K562 (cell line): ENCODE measurements around the gene MCAM. TPM values are rescaled to one million over a fixed set of nuclear protein-coding genes. Genes with fewer than 3 reads are reported as not detected.

Source experiments
- ATAC-seq: fragments of 200-7000 bp; cut with Tn5 transposase; 3 replicates; pipeline ENCODE4 v1.9.1; 2020; ENCODE audit warnings: moderate library complexity
- BruUV-seq: library from RNA; stranded (reverse); fragments of 400-500 nt; replicated peaks from 2 replicates; lab custom pipeline; 2021; lab: Mats Ljungman, UMichigan
- CTCF ChIA-PET: fragments of 300-600 bp; formaldehyde crosslinking; extraction: SDS; loops from one replicate; lab custom pipeline; 2021; ENCODE audit warnings: low intra/inter-chr PET ratio; lab: Yijun Ruan, JAX
- POLR2A ChIA-PET: fragments of 300-600, 350-650 bp; sonication (Branson Sonifier 250); formaldehyde crosslinking; extraction: SDS; loops from one replicate; lab custom pipeline; 2021; ENCODE audit warnings: antibody characterized with exemption, inconsistent platforms; lab: Yijun Ruan, JAX
- DNase-seq, 4 experiments: peaks; one replicate each; pipeline versions ENCODE4 v3.0.0 to v3.0.0-alpha.2; 2011 to 2018; ENCODE audit warnings: low spot score in 3 of 4, mixed read lengths in 3 of 4; ENCODE audit errors: extremely low read depth in 1 of 4
- FAIRE-seq: peaks from 2 replicates; lab custom pipeline; 2011; peaks lifted over from hg19 to GRCh38; lab: Jason Lieb, UNC
- H2AFZ ChIP-seq: 2 replicates; pipeline ENCODE4 v1.6.0; 2011; ENCODE audit warnings: low read depth, low read length, control low read depth, inconsistent platforms
- H3K27ac ChIP-seq: fragments of 200-600 bp; 3 replicates; pipeline ENCODE4 v1.8.0; 2011; ENCODE audit warnings: low read depth, mild to moderate bottlenecking, control low read depth, inconsistent platforms, low read length, moderate library complexity, mixed read lengths; ENCODE audit errors: extremely low read depth
- H3K27me3 ChIP-seq, 2 experiments: fragments of 300-600 bp in 1 of 2; 2 replicates in 1 of 2; 3 replicates in 1 of 2; pipeline versions ENCODE4 v1.6.0 to v1.8.0; 2011; ENCODE audit warnings: inconsistent platforms in 2 of 2, low read length in 2 of 2, mild to moderate bottlenecking in 1 of 2, mixed read lengths in 1 of 2, moderate library complexity in 1 of 2; ENCODE audit not compliant: control insufficient read depth in 2 of 2, insufficient read depth in 2 of 2
- H3K36me3 ChIP-seq: fragments of 300-600 bp; 3 replicates; pipeline ENCODE4 v1.8.0; 2011; ENCODE audit warnings: mild to moderate bottlenecking, low read length, inconsistent platforms; ENCODE audit not compliant: control insufficient read depth, insufficient read depth
- H3K4me1 ChIP-seq, 2 experiments: fragments of 200-600 bp in 1 of 2; replicated peaks in 1 of 2; 2 replicates in 1 of 2; 3 replicates in 1 of 2; pipeline versions ENCODE4 v1.5.1 to v1.8.0; 2011; ENCODE audit warnings: inconsistent platforms in 2 of 2, low read length in 2 of 2, mild to moderate bottlenecking in 1 of 2, mixed read lengths in 1 of 2, moderate library complexity in 1 of 2; ENCODE audit not compliant: control insufficient read depth in 2 of 2, insufficient read depth in 2 of 2
- H3K4me2 ChIP-seq: 2 replicates; pipeline ENCODE4 v1.6.1; 2011; ENCODE audit warnings: low read length, control low read depth, inconsistent platforms, mixed read lengths; ENCODE audit not compliant: insufficient read depth
- H3K4me3 ChIP-seq: fragments of 200-600 bp; sonication (generic), shearing (Covaris generic); 2 replicates; pipeline ENCODE4 v1.5.1; 2016; ENCODE audit warnings: control low read depth, inconsistent platforms
- H3K79me2 ChIP-seq: fragments of 200-600 bp; 3 replicates; pipeline ENCODE4 v1.8.0; 2011; ENCODE audit warnings: low read length, inconsistent platforms; ENCODE audit not compliant: control insufficient read depth, insufficient read depth
- H3K9ac ChIP-seq, 2 experiments: 2 replicates each; pipeline versions ENCODE4 v1.6.0 to v1.6.1; 2011; ENCODE audit warnings: low read depth in 2 of 2, low read length in 2 of 2, control low read depth in 1 of 2, inconsistent platforms in 1 of 2, mild to moderate bottlenecking in 1 of 2, mixed read lengths in 1 of 2; ENCODE audit not compliant: insufficient read depth in 1 of 2
- H3K9me1 ChIP-seq: one replicate; pipeline ENCODE4 v1.6.0; 2011; ENCODE audit warnings: inconsistent platforms, mild to moderate bottlenecking, low read length, moderate library complexity; ENCODE audit not compliant: control insufficient read depth, insufficient read depth
- H3K9me3 ChIP-seq: replicated peaks from 2 replicates; pipeline ENCODE4 v1.5.1; 2011; ENCODE audit warnings: low read depth, low read length, inconsistent platforms; ENCODE audit not compliant: control insufficient read depth, insufficient read depth
- H4K20me1 ChIP-seq: replicated peaks from 2 replicates; pipeline ENCODE4 v1.6.1; 2011; ENCODE audit warnings: low read length, inconsistent platforms, mixed read lengths; ENCODE audit not compliant: control insufficient read depth, insufficient read depth
- CREBBP ChIP-seq: IDR thresholded peaks from one replicate; pipeline ENCODE4 v1.6.1; 2012; ENCODE audit warnings: low read depth, mild to moderate bottlenecking, control low read depth, inconsistent platforms, low read length
- GABPB1 ChIP-seq: sonication (generic); formaldehyde crosslinking; IDR thresholded peaks from 2 replicates; pipeline ENCODE4 v1.8.0; 2022; ENCODE audit warnings: mild to moderate bottlenecking, missing genetic modification reagents
- MAFG ChIP-seq: fragments of 450-650 bp; conservative IDR thresholded peaks from 2 replicates; pipeline ENCODE4 v1.6.1; 2016; ENCODE audit warnings: missing genetic modification characterization, missing compliant biosample characterization
- RBM15 ChIP-seq: fragments of 200-400 bp; formaldehyde crosslinking; IDR thresholded peaks from 2 replicates; pipeline ENCODE4 v1.6.1; 2018; ENCODE audit warnings: mild to moderate bottlenecking, low read length, moderate library complexity; ENCODE audit not compliant: insufficient read depth
- SRSF1 ChIP-seq: fragments of 200-400 bp; formaldehyde crosslinking; IDR thresholded peaks from 2 replicates; pipeline ENCODE4 v1.6.1; 2017; ENCODE audit warnings: mild to moderate bottlenecking, low read depth, low read length, moderate library complexity
- ZBTB11 ChIP-seq, 3 experiments: fragments of 200-800 bp in 1 of 3; fragments of 250-450 bp in 1 of 3; fragments of 450-650 bp in 1 of 3; sonication (Bioruptor Pico) in 1 of 3; sonication (Bioruptor generic) in 1 of 3; formaldehyde crosslinking in 1 of 3; IDR thresholded peaks; 2 replicates each; pipeline versions ENCODE4 v1.6.1 to v1.8.0; 2016 to 2022; ENCODE audit warnings: mild to moderate bottlenecking in 2 of 3, missing genetic modification characterization in 2 of 3, missing compliant biosample characterization in 1 of 3, moderate library complexity in 1 of 3
- ZNF134 ChIP-seq: fragments of 250-450 bp; sonication (Bioruptor Pico); conservative IDR thresholded peaks from 2 replicates; pipeline ENCODE4 v1.4.0; 2020
- ZNF239 ChIP-seq: fragments of 250-450 bp; sonication (Bioruptor Pico); IDR thresholded peaks from 2 replicates; pipeline ENCODE4 v1.4.0; 2020; ENCODE audit warnings: mild to moderate bottlenecking
- ZNF41 ChIP-seq: fragments of 250-450 bp; sonication (Bioruptor Pico); conservative IDR thresholded peaks from 2 replicates; pipeline ENCODE4 v1.4.0; 2020; ENCODE audit warnings: mild to moderate bottlenecking
- ZNF668 ChIP-seq: fragments of 250-450 bp; sonication (Bioruptor Pico); IDR thresholded peaks from 2 replicates; pipeline ENCODE4 v1.8.0; 2022; ENCODE audit warnings: mild to moderate bottlenecking, inconsistent platforms
- WGBS: fragments of 100-300 bp; shearing (Covaris generic); methylation state at CpG from one replicate; pipeline ENCODE4 v1.1.6; 2016; ENCODE audit warnings: low coverage, mixed read lengths; ENCODE audit not compliant: insufficient coverage; ENCODE audit errors: missing lambda C conversion rate; 5-methylcytosine and 5-hydroxymethylcytosine counted together
- in situ Hi-C: fragments of 300-500 bp; cut with MboI; formaldehyde crosslinking; loops from 4 replicates; pipeline ENCODE4 v1.15.0; 2018; ENCODE audit warnings: inconsistent platforms, mixed read lengths
- intact Hi-C: fragments of 100-400 bp; cut with micrococcal nuclease; formaldehyde crosslinking; loops from 2 replicates; pipeline ENCODE4 v1.14.2; 2022
- polyA plus RNA-seq, 8 experiments: library from polyadenylated mRNA; depleted of rRNA in 4 of 8; stranded (reverse) in 5 of 8; unstranded in 3 of 8; fragments of >200 nt; fragmentation: Nextera tagmentation in 2 of 8; fragmentation: Illumina TruSeq in 1 of 8; extraction: Ambion mirVana in 2 of 8; extraction: Trizol in 1 of 8; gene quantifications; 2 replicates each; pipeline versions ENCODE4 v1.2.1 to v1.2.3, GENCODE V29; 2011 to 2014; ENCODE audit warnings: inconsistent platforms in 1 of 8, missing spikeins in 1 of 8
- total RNA-seq, 7 experiments: library from RNA; depleted of rRNA in 6 of 7; stranded (reverse); fragments of >200 nt in 6 of 7; fragmentation: Illumina TruSeq in 2 of 7; extraction: Trizol in 2 of 7; gene quantifications; 2 replicates each; pipeline versions ENCODE4 v1.2.1 to v1.2.3, GENCODE V29; 2011 to 2021; ENCODE audit warnings: low replicate concordance in 1 of 7

MCAM gene
- total and polyA plus RNA-seq, 9 of the 15 experiments (the other 6 are each of a cell fraction or from before 2014, with no cell fraction given) = 14.7 to 118 (median 53.6) TPM

GRCh38 chr11:119288219-119288618 lies 28.7 kb downstream of the MCAM start:
- H3K9ac ChIP-seq = no peak overlapping the region
- H2AFZ ChIP-seq = no peak overlapping the region
- H3K4me1 ChIP-seq = peaks cover 0 to 3% of the 10 kb centered on the region in 2 experiments; a peak in 1 of 5 replicates
- H3K9me3 ChIP-seq = peaks cover 7% of the 10 kb centered on the region
- BruUV-seq = no TSS peak
- TF ChIP-seq GABPB1 (no peak), ZNF134 (CRISPR knock-in tag) (no peak), ZNF41 (CRISPR knock-in tag) (no peak), SRSF1 (no peak), MAFG (tag) (no peak), RBM15 (no peak), ZBTB11 (CRISPR knock-in tag; IDR thresholded peaks at IDR 0.05) (no peak), CREBBP (no peak), ZNF668 (CRISPR knock-in tag) (no peak), ZNF239 (CRISPR knock-in tag) (no peak)
- no peak for DNase-seq
- H3K79me2 ChIP-seq = no peaks in the 10 kb centered on the region
- H3K9me1 ChIP-seq = no peaks in the 10 kb centered on the region
- ChIA-PET CTCF (no interaction called here), POLR2A (interaction anchor here (1.1 kb wide), 1 partner anchor 18 kb away, joined by 3 read pairs; no protein-coding TSS in a partner anchor)
- H3K36me3 ChIP-seq = peaks cover 45% of the 10 kb centered on the region; the same call in 2 of the 3 replicates
- H3K27ac ChIP-seq = no peak overlapping the region
- in situ Hi-C loops (no loop called here), intact Hi-C loops (no loop called here)
- 92% methylated on average over 3 of the region's 3 CpGs for WGBS
- no peak overlapping the region for H3K4me3 ChIP-seq
- ATAC-seq = no peak
- no peaks in the 10 kb centered on the region for H3K27me3 ChIP-seq
- no peak for FAIRE-seq
- H3K4me2 ChIP-seq = no peak overlapping the region
- no peaks in the 10 kb centered on the region for H4K20me1 ChIP-seq
